GM10847 (cell line): ENCODE data around the gene PCGF2.

Experiments
- POLR2A ChIP-seq: IDR thresholded peaks from 2 replicates; pipeline ENCODE4 v1.6.1; 2011; ENCODE audit not compliant: insufficient read length; ENCODE audit errors: extremely low read depth

The PCGF2 gene

DNA sequence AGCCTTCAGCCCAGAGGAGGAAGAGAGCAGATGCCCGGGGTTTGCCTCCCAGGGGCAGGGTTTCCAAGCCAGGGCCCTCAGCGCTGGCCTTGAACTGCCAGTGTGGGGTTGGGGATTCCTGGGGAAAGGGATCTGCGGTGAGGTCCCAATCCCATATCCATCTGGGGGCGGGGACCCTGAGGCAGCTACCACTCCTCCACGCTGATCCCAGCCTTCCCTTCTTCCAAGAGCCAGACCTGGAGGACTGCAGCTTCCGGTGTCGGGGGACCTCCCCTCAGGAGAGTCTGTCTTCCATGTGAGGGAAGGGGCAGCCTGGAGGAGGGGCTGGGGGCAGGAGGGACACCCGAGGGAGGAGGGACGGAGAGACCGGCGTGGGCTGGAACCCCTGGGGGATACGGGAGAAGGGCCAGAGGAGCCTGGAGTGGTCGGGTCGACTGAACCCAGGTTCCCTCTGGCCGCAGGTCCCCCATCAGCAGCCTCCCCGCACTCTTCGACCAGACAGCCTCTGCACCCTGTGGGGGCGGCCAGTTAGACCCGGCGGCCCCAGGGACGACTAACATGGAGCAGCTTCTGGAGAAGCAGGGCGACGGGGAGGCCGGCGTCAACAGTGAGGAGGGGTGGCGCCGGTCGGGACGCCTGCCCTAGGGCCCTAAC, 28.7 kb downstream of the PCGF2 start:
- no peak for TF ChIP-seq POLR2A

DNA sequence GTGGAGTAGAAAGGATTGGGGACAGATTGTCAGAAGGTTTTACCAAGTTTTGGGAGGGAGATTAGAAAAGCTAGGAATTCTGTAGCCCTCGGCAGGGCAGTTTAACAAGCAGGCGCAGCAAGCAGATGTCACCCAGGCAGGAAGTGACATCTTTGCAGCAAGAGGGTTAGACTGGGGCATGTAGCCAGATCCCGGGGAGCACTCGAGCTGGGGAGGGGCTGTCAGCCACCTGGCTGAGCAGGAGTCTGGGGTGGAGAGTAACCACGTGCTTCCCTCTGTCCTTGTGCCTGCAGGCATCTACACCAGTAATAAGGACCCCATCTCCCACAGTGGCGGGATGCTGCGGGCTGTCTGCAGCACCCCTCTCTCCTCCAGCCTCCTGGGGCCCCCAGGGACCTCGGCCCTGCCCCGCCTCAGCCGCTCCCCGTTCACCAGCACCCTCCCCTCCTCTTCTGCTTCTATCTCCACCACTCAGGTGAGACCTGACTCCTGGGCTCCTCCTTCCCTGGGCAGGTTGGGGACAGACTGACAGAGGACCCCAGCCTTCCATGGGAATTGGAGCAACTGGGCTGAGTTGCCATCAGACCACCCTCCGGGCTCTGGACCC, 30.9 kb downstream of the PCGF2 start:
- no peak for TF ChIP-seq POLR2A

DNA sequence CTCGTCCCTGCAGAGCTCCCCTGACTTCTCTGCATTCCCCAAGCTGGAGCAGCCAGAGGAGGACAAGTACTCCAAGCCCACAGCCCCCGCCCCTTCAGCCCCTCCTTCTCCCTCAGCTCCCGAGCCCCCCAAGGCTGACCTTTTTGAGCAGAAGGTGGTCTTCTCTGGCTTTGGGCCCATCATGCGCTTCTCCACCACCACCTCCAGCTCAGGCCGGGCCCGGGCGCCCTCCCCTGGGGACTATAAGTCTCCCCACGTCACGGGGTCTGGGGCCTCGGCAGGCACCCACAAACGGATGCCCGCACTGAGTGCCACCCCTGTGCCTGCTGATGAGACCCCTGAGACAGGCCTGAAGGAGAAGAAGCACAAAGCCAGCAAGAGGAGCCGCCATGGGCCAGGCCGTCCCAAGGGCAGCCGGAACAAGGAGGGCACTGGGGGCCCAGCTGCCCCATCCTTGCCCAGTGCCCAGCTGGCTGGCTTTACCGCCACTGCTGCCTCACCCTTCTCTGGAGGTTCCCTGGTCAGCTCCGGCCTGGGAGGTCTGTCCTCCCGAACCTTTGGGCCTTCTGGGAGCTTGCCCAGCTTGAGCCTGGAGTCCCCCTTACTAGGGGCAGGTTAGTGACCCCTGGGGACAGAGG, 31.6 kb downstream of the PCGF2 start:
- TF ChIP-seq POLR2A: no peak

DNA sequence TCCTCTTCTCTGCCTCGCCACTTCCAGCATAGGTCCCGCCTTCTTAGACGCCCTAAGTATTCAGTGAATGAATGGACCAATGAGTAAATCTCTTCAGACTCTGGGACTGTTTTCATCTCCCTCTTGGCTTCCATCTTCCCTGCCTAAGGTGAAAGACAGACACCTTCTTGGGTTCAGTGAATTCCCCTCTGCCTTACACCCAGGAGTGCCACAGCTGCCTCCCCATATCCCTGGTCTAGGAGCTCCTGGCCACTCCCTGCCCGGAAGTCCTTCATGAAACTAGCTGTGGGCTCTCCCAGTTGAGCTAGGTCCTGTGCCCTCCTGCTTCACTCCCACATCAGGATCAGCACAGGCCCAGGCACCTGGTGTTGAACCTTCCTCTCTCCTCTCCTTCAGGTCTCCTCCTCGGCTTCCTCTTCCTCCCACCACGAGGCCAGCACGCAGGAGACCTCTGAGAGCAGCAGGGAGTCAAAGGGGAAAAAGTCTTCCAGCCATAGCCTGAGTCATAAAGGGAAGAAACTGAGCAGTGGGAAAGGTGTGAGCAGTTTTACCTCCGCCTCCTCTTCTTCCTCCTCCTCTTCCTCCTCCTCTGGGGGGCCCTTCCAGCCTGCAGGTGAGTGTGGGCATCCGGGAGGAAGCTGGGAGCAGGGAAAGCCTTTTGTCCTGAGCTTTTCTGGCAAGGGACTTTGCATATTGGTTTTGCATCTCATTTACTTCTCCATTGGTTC, 32.8 kb downstream of the PCGF2 start:
- no peak for TF ChIP-seq POLR2A

DNA sequence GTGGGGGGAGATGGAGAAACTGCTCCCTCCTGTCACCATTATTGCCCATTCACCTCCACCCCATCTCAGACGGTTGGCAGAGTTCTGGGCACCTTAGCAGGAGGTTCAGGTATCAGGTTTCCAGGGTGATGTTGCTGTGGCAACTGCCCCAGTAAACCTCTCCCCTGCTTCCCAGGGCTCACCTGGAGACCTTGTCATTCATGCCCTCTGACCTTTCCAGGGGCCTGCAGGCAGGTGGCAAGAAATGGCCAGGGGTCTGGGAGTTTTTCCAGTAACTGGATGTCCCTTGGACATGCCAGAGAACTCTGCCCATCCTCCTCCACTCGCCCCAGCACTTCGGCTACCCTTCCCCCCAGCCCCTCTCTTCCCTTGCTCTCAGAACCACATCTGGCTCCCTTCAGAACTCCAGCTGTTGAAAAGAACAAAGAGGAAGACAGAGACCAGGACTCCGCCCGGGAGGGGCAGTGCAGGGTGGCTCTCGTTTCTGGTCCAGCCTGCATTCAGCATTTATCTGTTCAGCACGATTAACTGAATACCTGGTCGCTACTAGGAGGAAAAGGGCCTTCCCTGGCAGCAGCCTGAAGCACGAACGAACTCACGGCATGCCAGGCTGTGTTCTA, 34.6 kb downstream of the PCGF2 start:
- no peak for TF ChIP-seq POLR2A

DNA sequence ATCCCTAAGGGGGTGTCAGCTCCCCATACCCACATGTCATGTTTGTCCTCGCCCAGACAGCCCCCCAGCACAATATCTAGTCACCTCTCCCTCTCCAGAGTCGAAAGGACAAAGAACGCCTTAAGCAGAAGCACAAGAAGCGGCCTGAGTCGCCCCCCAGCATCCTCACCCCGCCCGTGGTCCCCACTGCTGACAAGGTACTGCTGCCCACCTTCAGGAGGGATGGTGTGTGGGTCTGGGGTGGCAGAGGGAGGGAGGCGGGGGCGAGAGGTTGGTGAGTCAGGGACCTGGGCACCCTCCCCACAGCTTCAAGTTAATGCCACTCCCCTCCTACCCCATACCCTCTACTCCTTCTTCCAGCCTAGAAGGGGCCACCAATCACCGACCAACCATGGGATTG, 35.5 kb downstream of the PCGF2 start:
- TF ChIP-seq POLR2A: no peak

DNA sequence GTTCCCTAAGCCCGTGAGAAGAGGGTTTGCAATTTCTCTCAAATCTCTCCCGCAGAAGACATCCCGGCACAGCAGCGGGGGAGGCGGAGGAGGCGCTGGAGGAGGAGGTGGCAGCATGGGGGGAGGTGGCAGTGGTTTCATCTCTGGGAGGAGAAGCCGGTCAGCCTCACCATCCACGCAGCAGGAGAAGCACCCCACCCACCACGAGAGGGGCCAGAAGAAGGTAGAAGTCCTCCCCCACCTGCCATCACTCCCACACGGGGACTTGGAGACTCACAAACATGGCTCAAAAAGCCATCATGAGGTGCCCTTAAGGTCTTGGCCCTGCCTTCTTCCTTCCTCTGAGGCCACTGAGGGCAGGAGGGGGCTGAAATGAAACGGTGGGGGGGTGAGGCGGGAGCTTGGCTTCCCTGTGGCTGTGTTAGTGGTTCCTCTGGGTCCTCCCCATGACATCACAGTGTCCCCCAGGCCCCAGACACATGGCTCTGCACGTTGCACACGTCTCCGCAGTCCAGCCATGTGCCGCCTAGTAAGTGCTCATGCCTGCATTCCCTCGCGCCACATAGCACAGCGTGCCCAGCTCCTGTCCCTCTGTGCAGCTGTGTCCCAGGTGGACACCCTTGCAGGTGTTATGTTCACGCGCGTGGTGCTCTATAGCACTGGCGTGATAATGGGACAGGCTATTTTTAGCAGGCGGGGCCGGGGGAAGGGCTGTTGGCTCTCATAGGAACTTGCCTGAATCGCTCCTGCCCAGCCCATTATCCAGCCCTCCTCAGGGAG, 36.2 kb downstream of the PCGF2 start:
- TF ChIP-seq POLR2A: no peak

DNA sequence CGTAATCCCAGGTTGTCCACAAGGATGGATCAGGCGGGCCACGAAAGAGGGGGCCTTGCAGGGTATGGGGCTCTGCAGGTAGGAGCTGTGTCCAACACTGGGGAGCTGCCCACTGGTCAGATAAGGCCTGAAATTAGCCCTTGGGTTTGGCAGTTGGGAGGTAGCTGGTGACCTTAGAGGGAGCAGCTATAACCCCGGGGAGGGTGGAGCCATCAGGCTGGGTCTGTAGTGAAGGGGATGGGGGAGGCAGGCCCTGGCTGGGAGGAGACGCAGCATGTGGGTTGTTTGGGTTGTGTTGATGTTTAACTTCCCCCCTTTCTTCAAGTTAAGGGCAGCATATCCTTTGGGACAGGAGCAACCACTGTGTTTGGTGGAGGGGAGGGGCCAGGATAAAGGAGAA, 37.2 kb downstream of the PCGF2 start:
- no peak for TF ChIP-seq POLR2A

DNA sequence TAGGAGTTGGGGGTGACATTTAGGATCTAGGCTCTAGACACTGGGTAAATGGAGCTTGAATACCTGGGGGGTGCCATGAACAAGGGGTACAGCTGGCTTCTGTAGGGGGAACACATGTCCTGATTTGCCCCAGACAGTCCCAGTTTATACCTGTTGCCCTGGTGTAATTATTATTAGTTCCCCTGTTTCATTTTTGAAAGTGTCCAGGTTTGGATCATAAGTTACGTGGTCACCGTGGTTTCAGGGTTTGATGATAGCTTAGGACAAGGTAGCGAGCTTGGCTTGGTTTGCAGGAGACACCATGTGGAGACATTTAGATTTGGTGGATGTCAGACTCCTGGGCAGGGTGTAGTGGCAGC, 37.6 kb downstream of the PCGF2 start:
- TF ChIP-seq POLR2A: no peak

DNA sequence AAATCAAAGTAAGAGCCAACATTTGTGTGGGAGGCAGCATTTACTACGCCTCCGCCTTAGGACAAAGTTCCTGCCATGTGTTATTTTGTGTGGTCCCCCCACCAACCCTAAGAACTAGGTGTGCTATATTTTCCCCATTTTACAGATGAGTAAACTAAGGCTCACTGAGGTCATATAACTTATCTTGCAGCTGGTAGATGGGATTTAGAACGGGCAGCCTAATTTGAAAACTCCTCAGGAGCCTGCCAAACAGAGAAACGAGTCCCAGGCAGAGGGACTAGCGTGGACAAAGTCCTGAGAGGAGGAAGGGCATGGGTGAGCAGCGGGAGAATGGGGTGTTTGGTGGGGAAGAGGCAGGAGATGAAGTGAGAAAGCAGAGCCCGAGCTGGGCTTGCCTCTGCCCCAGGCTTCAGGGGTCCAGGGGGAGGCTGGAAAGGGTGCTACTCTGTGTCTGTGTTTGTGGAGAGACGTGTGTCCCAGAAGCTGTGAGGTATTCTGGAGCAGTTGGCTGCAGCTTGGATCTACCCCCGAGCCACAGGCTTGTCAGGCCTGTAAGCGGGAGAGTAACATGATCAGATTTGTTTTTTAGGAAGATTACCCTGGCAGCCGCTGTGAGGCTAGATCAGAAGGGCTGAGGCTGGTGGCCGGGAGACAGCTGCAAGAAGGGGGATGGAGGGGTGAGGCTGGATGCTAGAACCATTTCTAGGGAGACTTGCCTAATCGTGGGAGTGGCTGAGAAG, 38.1 kb downstream of the PCGF2 start:
- TF ChIP-seq POLR2A: no peak

DNA sequence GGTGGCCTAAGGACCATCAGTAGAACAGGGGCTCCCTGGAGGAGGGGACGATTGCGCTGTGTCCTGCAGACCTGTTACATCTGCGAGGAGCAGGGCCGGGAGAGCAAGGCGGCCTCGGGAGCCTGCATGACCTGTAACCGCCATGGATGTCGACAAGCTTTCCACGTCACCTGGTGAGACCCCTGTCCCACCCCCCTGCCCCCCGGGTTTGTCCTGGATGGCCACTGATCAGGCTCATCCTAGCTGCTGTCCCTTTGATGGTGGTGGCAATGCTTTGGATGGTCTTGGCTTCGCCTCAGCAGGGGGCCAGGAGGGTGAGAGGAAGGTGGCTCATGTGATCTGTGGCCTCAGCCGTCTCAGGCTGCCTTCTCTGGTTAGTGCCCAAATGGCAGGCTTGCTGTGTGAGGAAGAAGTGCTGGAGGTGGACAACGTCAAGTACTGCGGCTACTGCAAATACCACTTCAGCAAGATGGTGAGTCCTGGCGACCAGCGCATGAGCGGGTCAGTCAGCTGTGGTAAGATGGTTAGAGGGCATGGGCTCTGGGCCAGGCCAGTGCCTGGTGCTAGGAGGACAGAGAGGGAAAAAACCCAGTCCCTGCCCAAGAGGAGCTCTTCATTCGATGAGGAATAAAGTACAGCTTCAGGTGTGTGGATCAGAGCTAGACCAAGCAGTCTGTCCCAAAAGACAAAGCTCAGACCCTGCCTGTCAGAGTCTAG, 38.9 kb downstream of the PCGF2 start:
- TF ChIP-seq POLR2A: no peak

DNA sequence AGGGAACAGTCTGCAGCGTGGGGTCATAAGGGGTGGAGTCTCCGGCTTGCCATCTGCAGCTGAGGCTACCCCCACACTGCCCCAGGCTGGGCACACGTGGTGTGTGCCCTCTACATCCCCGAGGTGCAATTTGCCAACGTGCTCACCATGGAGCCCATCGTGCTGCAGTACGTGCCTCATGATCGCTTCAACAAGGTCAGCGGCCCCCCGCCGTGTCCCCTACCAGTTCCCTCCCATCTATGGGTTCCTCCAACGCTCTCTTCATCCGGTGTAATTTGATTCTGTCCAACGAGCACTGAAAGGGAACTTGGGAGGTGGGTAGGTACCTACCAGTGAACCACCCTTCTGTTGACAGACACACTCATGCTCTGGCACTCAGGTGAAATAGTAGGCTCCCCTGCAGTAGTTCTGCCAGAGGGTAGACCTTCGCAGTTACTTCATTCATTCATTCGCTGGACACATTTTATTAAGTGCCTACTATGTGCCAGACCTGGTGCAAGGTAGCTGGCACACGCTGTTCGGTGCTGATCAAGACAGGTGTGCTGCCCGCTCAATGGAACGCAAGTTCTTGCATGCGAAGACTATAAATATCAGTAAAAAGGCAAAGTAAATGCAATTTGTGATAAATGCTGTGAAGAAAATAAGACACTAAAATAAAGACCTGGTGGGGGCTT, 40.3 kb downstream of the PCGF2 start:
- TF ChIP-seq POLR2A: no peak
